HG02623 (cell line): ENCODE results near the gene SPACA7.

ENCODE experiments used
- ATAC-seq: cut with Tn5 transposase; IDR thresholded peaks from one replicate; pipeline ENCODE4 v1.9.1; 2021; ENCODE audit warnings: moderate library complexity; ENCODE audit not compliant: unreplicated experiment

Gene SPACA7

GRCh38 chr13:112462408-112462807, 86.3 kb downstream of the SPACA7 start:
- no peak for ATAC-seq

GRCh38 chr13:112464720-112465119, 88.6 kb downstream of the SPACA7 start:
- ATAC-seq = no peak

DNA sequence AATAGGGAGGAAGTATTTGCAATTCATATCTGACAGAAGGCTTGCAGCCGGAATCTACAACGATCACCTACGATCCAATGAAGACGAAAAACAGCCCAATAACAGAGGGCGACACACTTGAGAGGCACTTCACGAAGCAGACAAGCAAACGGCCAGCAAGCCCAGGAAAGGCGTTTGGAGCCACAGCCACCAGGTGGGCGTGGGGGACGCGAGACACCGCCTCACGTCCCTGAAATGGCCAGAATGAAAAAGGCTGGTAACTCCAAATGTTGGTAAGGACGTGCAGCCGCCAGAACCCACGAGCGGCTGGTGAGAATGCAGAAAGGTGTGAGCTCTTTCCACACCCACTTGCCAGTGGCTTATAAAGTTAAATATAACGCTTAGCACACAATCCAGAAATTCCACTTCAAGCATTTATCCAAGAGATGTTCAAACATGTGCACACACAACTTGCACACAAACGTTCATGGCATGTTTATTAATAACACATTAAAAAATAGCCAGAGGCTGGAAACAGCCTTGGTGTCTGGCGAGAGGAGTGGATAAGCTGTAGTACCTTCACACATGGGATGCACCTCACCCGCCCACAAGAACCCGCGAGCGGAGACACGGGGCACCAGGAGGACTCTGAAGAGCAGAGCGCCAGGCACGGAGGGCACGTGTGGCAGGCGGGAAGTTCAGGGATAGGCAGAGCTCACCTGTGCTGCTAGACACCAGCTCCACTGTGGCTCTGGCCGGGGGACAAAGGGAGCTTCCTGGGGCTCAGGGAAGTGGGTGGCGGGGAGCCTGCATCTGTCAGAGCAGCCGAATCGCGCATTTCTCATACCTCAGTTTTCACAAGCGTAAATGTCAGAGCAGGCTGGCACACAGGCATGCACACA, 89.3 kb downstream of the SPACA7 start:
- no peak for ATAC-seq

GRCh38 chr13:112466132-112467058, 90.2 kb downstream of the SPACA7 start:
- no peak for ATAC-seq

DNA sequence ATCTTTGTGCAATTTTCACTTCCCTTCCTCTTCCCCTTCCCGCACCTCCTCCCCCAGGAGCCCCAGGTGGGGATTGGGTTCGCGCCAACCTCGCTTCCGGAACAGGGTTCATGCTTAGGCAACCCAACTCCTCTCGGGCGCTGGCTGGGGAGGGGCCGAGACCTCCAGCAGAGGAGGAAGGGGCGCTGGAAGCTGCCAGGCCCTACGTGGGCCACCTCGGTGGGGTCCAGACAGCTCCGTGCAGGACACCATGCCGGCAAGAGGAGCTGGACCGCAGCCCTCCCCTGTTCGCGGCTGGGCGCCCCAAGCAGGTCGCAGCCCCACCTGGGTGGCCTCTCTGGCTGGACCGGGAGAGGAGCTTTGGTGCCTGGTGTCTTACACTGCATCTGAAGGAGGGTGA, 91.1 kb downstream of the SPACA7 start:
- no peak for ATAC-seq

DNA sequence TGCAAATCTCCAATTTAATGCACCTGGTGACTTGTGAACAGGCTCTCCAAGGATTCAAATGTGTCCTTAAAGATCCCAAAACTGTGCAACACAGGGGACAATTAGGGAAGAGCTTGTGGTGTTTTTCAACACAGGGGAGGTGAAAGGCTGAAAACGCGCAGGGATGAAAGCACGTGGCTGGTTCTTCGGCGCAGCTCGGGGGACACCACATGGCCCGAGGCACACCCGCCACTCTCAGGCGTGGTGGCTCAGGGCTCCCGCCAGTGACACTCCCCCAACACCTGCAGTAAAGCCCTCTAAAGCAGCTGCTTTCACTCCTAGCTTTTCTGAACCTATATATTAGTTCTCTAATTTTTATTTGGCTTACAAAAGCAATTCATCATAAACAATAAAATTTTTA, 91.9 kb downstream of the SPACA7 start:
- no peak for ATAC-seq

GRCh38 chr13:112469071-112469745, 93.1 kb downstream of the SPACA7 start:
- no peak for ATAC-seq

DNA sequence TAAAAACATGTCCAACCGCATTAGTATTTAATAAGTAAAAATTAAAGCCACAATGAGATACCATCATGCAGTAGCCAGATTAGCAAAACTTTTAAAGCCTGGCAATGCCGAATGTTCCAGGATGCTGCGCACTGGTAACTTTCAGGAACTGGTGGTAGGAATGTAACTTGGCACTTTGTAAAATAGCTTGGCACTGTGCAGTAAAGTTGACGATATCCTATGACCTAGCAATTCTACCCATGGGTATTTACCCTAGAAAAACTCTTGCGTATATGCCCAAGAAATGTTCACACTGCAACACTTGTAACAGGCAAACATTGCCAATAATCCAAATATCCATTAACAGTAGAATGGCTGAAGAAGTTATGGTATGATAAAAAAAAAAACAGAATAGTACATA, 97.7 kb downstream of the SPACA7 start:
- ATAC-seq = no peak

DNA sequence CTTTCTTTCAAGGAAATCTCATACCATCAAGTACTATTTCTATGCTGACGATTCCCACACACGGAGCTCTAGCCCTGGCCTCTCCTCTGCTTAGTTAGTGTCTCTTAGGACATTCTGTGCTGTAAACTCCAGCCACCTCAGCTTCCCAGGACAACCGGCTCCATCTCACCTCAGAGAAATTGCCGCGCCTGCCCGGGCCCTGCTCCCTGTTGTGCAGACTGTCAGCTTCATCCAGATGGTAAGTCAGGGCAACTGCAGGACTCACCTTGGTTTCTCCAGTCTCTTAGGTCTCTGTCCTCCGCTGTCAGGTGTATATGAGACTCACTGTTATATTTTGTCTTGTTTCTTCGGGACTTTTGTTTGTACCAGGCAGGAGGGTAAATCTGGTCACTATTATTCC, 98.7 kb downstream of the SPACA7 start:
- no peak for ATAC-seq

DNA sequence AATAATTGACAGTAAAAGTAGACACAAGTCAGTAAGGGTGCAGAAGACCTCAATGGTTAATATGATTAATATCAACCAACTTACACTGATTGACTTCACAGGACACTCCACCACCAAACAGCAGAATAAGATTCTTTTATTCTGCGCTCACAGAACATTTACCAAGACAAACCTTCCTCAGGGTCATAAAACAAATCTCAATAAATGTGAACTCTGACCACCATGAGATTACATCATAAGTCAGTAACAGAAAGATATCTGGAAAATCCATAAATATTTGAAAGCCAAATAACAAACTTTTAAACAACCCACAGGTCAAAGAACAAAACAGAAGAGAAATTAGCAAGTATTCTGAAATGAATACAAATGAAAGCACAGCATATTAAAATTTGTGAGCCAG, 99.7 kb downstream of the SPACA7 start:
- no peak for ATAC-seq

DNA sequence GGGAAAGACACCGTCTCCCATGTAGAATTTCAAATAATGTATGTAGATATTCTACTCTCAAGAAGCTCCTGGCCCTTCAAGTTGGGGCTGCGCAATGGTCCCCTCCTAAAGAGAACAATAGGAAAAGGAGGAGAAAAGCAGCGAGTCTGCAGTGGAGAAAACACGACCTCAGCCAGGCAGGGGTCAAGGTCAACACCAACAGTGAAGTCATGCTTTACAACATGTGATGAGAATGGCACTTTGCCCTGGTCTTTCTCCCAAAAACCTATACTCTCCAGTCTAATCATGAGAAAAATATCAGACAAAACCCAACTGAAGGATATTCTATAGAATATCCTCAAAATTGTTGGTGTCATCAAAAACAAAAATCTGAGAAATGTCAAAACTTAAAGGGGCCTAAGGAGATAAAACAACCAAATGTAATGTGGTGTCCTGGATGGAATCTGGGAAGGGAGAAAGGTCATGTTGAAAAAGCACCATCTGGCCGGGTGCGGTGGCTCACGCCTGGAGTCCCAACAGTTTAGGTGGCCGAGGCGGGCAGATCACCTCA, 101.0 kb downstream of the SPACA7 start:
- ATAC-seq = no peak

- ATAC-seq = no peak
Measured at GRCh38 chr13:112479389-112479788, 103.2 kb downstream of the SPACA7 start.

DNA sequence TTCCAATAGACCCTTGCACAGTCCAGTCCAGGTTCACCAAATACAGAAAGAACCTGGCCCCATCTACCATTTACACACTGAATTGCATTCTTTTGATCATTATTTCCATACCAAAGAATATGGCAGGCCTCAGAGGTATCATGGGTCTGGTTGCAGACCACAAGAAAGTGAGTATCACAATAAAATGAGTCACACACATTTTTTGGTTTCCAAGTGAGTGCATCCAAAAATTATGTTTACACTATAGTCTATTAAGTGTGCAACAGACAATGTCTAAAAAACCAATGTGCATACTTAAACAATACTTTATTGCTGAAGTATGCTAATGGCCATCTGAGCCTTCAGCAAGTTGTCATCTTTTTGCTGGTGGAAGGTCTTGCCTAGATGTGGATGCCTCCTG, 105.3 kb downstream of the SPACA7 start:
- no peak for ATAC-seq

GRCh38 chr13:112483299-112483698, 107.1 kb downstream of the SPACA7 start:
- no peak for ATAC-seq
